ENCODE data around the gene CSTPP1. TPM values are rescaled to one million over a fixed set of nuclear protein-coding genes. Genes with fewer than 3 reads are reported as not detected.

Gene CSTPP1
- total RNA-seq, 4 donors from 2014 or later = 31.8 to 42.1 (median 39.1) TPM

GRCh38 chr11:47143322-47143721 lies 206.8 kb downstream of the CSTPP1 start:
- H3K27ac ChIP-seq = peak overlapping the region in 2 of 4 donors; percentile 35 to 38
- H3K9me3 ChIP-seq = no peaks in the 10 kb centered on the region
- peaks cover 0 to 4% (median 0%) of the 10 kb centered on the region in 3 donors for H3K36me3 ChIP-seq
- H3K27me3 ChIP-seq = no peaks in the 10 kb centered on the region
- no peak for DNase-seq
- no peak overlapping the region for H3K4me3 ChIP-seq
- TF ChIP-seq POLR2A (IDR thresholded peaks at IDR 0.05) (no peak), CTCF (IDR thresholded peaks at IDR 0.05) (no peak)
- peaks cover 0 to 14% (median 0%) of the 10 kb centered on the region in 4 donors for H3K4me1 ChIP-seq

GRCh38 chr11:47144541-47144940 lies 208.0 kb downstream of the CSTPP1 start:
- Histone ChIP-seq H3K4me1 (peaks cover 0 to 25% (median 0%) of the 10 kb centered on the region in 4 donors), H3K27me3 (no peaks in the 10 kb centered on the region), H3K36me3 (no peaks in the 10 kb centered on the region), H3K4me3 (no peak overlapping the region), H3K27ac (no peak overlapping the region), H3K9me3 (no peaks in the 10 kb centered on the region)
- no peak for DNase-seq
- TF ChIP-seq POLR2A (IDR thresholded peaks at IDR 0.05) (no peak), CTCF (IDR thresholded peaks at IDR 0.05) (no peak)

GRCh38 chr11:47147250-47147649 lies 210.7 kb downstream of the CSTPP1 start:
- no peak for DNase-seq
- no peaks in the 10 kb centered on the region for H3K9me3 ChIP-seq
- H3K36me3 ChIP-seq = no peaks in the 10 kb centered on the region
- H3K4me1 ChIP-seq = peaks cover 0 to 26% (median 0%) of the 10 kb centered on the region in 4 donors
- no peak for TF ChIP-seq CTCF (IDR thresholded peaks at IDR 0.05)
- TF ChIP-seq POLR2A (IDR thresholded peaks at IDR 0.05) = no peak
- no peaks in the 10 kb centered on the region for H3K27me3 ChIP-seq
- H3K4me3 ChIP-seq = no peak overlapping the region
- no peak overlapping the region for H3K27ac ChIP-seq

- Histone ChIP-seq H3K27ac (no peak overlapping the region), H3K4me3 (no peak overlapping the region), H3K36me3 (no peaks in the 10 kb centered on the region), H3K27me3 (no peaks in the 10 kb centered on the region), H3K9me3 (no peaks in the 10 kb centered on the region), H3K4me1 (peaks cover 0 to 24% (median 0%) of the 10 kb centered on the region in 4 donors)
- no peak for DNase-seq
- no peak for TF ChIP-seq POLR2A (IDR thresholded peaks at IDR 0.05)
- TF ChIP-seq CTCF (IDR thresholded peaks at IDR 0.05) = no peak
These were observed 211.1 kb downstream of the CSTPP1 start for GRCh38 chr11:47147681-47148080.

- Histone ChIP-seq H3K9me3 (no peaks in the 10 kb centered on the region), H3K4me1 (peaks cover 0 to 24% (median 0%) of the 10 kb centered on the region in 4 donors), H3K27me3 (no peaks in the 10 kb centered on the region), H3K36me3 (no peaks in the 10 kb centered on the region), H3K27ac (no peak overlapping the region), H3K4me3 (no peak overlapping the region)
- no peak for TF ChIP-seq POLR2A (IDR thresholded peaks at IDR 0.05)
- no peak for TF ChIP-seq CTCF (IDR thresholded peaks at IDR 0.05)
- no peak for DNase-seq
These were observed 211.7 kb downstream of the CSTPP1 start for GRCh38 chr11:47148270-47148669.

Data from Peyer's patch (tissue), 4 donors.